ENCODE results near the gene HOXC11.

- TF ChIP-seq EP300 (IDR thresholded peaks at IDR 0.05) (no peak), CTCF (IDR thresholded peaks at IDR 0.05) (no peak)
Measured at GRCh38 chr12:53937099-53937498, 35.8 kb upstream of the HOXC11 start.

All from tibial nerve (tissue), 4 donors.